NK-92 treated with Interleukin-12 subunit alpha and Interleukin-12 subunit beta, amount 100 ng/mL, for 24 hours (cell line): ENCODE data around the gene LRRK1.
A peak's percentile ranks its signal among the peaks of the same experiment; 100 is the strongest.

Experiments
- DNase-seq: peaks from one replicate; lab custom pipeline; 2025; lab: John Stamatoyannopoulos, UW

The LRRK1 gene, protein sequence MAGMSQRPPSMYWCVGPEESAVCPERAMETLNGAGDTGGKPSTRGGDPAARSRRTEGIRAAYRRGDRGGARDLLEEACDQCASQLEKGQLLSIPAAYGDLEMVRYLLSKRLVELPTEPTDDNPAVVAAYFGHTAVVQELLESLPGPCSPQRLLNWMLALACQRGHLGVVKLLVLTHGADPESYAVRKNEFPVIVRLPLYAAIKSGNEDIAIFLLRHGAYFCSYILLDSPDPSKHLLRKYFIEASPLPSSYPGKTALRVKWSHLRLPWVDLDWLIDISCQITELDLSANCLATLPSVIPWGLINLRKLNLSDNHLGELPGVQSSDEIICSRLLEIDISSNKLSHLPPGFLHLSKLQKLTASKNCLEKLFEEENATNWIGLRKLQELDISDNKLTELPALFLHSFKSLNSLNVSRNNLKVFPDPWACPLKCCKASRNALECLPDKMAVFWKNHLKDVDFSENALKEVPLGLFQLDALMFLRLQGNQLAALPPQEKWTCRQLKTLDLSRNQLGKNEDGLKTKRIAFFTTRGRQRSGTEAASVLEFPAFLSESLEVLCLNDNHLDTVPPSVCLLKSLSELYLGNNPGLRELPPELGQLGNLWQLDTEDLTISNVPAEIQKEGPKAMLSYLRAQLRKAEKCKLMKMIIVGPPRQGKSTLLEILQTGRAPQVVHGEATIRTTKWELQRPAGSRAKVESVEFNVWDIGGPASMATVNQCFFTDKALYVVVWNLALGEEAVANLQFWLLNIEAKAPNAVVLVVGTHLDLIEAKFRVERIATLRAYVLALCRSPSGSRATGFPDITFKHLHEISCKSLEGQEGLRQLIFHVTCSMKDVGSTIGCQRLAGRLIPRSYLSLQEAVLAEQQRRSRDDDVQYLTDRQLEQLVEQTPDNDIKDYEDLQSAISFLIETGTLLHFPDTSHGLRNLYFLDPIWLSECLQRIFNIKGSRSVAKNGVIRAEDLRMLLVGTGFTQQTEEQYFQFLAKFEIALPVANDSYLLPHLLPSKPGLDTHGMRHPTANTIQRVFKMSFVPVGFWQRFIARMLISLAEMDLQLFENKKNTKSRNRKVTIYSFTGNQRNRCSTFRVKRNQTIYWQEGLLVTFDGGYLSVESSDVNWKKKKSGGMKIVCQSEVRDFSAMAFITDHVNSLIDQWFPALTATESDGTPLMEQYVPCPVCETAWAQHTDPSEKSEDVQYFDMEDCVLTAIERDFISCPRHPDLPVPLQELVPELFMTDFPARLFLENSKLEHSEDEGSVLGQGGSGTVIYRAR (N-terminal part only)

DNA sequence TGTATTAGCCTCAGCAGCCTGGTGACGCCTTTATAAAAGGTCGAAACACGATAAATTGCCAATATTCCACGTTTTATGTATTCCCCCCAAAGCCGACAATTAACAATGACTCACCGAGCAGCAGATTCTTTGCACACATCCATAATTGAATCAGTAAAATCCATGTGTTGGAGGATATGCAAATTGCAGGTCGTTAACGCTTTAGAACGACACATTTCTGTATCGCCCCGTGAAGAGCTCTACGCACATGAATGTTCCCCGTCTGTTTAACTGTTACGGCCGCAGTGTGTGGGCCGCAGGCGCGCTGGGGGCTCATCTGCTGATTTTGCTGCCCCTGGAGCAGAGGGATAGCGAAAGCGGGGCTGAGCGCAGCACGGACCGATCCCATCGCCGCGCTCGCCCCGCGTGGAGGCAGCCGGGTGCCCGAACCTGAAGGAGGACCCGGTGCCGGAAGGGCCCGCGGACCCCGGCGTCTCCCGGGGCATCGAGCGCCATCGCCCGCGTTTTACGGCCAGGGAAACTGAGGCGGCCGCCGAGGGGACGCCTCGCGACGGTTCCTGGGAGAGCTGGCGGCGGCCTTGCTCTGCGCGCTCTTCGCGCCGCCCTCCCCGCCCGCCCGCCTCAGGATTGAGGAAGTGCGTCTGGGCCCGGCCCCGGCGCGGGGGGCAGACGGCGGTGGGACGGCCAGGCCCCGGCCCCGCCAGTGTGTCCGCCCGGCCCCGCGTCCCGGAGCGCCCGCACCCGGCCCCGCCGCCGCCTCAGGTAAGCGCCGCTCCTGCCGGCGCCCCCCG, at the start of gene LRRK1:
TSS of gene LRRK1 (plus strand) at position 668 of the 791 bp plus-strand sequence. CDS start 5,276 bp downstream, outside the sequence.
- DNase-seq: no peak

DNA sequence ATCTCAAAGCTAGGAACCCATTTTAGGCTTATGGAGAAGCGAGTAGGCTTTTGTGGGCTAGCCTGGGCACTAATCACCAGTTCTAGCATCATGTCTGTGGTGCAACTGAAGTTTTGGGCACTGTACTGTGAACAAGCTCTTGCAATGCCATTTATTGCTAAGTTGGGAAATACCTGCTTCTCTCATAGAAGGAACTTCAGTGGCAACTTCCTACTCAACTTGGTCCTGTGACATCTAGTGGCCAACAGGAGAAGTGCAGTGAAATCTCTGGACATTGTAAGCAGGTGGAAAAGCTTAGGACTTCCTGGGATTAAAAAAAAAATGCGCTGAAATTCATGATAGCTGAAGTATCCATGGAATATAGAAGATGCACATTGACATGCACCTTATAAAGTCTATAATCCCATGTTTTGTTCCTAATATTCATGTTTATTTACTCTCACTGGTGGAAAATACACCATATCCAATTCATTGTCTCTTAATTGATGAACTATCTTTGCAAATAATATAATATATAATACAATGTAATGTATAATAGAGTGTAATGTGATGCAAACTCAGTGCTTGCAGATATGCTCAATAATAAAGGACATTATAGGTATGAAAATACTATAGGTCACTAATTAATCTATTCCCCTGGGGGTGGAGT, 46.0 kb upstream of the LRRK1 start:
- DNase-seq: peak; percentile 33

DNA sequence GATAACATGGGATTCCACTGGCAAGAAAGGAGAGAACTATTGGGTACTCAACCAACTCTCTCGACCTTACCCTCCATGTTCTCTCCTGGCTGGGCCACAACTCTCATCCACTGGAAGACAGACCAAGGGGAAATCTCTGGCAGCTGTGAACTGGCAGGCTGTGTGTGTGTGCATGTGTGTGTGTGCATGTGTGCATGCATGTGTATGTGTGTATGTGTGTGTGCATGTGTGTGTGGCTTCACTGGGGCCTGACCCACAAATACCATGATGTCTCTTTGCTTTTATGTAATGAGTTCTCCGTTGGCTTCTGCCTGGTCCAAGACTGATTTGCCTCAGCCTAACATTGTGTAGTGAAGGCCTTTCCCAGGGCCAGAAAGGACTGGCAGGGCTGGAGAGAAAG, 43.7 kb upstream of the LRRK1 start:
- DNase-seq: no peak

DNA sequence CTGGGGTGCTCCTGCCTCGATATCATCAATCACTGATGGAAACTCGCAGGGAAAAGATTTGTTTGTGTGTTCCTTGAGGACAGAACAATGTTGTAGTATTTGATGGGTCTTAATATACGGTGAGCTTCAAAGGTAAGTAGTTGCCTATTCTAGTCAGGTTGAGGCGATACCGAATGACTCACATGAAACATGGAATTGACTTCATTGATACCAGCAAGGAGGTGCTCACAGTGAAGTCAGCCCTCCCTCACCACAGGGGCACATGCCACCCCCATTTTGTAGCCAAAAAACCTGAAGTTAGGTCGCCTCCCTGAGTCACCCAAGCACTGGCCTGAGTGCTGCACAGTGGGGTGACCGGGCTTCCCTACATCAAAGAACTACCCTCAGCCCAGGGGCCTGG, 43.2 kb upstream of the LRRK1 start:
- no peak for DNase-seq

DNA sequence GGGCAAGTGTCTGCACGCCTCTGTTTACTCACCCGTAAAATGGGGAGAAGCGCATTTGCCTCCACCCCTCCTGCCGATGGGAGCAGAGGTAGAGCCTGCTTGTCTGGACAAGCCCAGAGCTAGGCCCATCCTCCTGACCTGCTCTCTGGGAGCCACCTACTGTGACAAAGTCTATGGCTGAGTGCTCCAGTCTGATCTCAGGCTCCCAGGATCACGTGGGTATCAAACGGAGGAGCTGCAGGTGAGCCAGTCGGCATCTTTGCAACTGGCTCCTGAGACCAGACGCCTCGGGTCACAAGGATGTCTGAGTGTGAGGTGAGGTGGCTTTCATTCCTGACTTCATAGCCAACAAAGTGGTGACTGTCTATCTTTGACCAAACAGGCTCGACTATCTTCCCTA, 41.6 kb upstream of the LRRK1 start:
- DNase-seq: no peak

DNA sequence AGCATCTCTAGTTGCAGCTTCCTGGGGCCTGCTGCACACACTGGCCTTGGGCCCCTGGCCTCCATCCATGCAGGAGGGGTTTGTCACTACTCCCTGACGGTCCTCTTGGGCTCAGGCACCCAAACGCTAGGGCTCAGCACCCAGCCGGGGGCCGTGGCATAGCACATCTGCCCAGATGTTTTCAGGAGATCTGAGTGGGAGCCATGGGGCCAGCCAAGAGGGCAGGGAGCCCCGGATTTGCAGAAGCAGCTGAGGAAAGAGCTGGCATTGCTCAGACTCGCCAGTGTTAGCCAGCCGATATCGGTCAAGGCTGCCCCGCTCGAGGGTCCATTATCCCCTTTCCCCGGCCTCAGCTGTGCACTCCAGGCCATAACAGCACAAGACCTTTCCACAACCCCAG, 41.0 kb upstream of the LRRK1 start:
- no peak for DNase-seq

DNA sequence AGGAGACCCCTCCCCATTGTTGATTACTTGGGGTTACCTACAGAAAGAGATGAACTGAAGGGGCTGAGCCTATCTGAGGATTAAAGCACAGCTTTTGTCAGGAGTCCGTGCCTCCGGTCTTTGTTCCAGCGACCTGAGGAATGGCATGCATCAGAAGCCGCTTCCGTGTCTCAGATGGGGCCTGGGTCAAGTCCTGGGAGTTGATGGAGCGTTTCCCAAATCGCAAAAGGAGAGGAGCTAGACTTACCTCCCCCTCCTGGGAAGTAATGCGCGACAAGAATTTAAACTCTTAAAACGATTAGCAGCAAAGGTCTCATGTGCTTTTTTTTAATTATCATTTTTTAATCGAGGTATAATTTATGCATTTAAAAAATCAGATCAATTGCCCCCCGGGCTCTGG, 40.5 kb upstream of the LRRK1 start:
- DNase-seq: no peak

DNA sequence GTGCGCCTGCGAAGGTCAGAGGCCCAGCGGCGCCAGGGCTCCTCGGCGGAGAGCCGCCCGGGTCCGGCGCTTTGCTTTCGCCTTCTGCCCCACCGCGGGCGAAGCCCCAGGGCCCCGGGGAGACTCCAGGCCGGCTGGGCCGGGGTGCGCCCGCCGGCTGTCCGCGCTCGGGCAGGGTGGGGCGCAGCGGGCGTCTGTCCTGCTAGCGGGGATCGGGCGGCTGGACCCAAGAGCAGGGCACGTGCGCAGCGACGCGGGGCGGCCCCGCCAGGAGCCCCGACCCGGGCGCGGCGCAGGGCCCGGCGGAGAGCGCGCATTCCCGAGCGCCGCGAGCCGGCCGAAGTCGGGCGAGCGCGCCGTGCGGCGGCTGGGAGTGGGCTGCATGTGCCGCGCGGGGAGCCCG, 40.1 kb upstream of the LRRK1 start:
- no peak for DNase-seq

DNA sequence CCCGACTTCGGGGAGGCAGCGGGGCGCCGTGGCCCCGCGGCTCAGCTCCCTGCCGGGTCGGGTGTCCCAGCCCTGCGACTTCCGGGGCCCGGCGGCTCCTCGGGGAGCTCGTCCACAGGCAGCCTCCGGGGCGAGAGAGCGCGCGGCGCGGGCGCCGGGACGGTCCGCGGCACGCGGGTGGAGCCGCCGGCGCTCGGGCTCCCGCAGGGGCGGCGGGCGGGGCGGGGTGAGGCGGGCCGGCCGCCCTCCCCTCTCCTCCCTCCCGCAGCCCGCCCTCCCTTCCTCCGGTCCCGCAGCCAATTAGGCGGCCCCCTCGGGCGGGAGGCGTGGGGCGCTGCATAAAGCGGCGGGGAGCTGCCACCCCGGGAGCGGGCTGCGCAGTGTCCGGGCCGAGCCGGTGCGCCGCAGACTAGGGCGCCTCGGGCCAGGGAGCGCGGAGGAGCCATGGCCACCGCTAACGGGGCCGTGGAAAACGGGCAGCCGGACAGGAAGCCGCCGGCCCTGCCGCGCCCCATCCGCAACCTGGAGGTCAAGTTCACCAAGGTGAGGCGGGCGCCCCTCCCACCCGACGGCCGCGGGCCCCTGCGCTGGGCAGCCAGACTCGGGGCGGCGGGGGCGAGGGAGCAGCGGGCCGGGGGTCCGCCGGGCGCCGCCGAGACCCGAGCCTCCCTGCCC, 39.6 kb upstream of the LRRK1 start, which contains the start of gene ALDH1A3:
TSS of gene ALDH1A3 (plus strand) at position 368 of the 675 bp plus-strand sequence. CDS start at position 445, 77 bp downstream.
- no peak for DNase-seq

DNA sequence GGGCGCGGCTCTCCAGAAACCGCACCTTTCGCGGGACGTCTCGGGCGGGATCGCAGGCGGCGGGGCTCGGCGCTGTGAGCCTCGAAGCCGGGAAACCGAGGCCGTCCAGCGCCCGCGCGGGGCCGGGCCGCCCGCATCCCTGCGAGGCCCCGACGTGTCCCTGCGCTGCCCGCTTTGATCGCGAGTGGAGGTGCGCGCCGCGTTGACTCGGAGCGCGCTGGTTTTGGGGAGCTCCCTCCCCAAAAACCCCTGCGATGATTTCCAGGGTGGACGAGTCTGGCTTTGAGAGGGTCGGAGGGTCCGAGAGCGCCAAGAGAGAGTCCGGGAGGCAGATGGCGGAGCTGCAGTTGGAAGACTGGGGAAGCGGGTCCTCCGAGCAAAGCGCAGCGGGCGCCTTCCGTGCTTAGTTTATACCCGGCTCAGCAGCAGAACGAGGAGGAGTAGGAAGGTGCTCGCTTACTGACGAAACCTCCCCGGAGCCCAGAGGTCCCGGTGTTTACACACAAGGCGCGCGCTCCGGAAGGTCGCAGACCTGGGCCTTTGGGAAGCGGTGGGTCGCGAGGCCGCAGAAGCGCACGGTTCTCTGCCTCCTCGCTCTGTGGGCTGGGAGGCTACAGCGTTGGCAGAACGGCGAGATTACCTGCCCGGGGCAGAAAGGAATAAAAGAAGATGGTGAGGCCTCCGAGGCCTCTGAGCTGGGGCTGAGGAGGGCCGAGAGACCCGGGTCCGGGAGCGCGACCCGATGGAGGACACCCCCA, 38.8 kb upstream of the LRRK1 start:
- DNase-seq: no peak

DNA sequence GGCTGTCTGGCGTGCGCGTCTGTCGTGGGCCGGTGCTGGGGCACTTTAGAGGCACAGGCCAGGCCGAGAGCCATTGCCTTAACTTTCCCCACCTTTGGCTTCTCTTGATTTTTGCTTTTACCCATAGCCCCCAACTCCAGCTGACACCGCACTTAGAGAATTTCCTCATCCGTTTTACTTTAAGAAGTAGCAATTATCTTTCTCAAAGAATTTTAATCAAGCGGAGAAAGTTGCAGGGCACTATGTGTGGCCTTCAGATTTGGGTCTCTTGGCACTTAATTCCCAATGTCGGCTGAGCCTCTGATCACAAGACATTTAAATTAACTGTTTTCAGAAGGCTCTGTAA, 38.3 kb upstream of the LRRK1 start:
- no peak for DNase-seq

DNA sequence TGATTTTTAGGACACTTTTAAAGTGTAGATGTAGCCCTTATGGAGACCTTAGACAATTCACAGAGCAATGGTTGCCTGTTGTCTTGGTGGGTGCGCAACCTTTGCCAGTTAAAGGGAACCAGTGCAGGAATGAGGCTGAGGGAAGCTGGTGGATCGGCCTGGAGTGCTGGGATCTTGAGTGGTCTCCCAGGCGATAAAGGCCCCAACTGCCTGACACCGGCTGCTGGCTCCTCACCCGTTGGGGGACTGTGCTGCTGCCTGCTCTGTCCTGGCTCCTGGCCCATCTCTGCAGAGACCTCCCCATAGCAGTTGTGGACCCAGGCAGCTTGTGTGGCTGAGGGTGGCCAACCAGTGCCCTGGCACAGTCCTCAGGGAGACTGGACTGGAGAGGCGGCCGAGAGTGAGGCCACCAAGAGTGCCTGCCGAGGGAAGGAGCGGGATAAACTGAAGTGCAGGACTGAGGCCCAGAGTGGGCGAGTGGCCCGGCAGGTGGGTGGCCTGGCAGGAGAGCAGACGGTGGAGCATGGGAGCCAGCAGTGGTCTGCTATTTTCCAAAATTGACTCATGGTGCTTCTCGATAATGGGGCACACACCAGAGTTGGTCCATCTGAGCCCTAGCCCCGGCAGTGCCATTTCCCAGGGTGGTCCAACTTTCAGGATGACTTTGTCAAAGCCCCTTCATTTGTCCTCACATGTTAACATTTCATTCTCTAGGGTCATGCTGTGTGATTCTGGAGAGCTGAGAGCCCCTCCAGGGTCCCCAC, 37.4 kb upstream of the LRRK1 start:
- DNase-seq: no peak

DNA sequence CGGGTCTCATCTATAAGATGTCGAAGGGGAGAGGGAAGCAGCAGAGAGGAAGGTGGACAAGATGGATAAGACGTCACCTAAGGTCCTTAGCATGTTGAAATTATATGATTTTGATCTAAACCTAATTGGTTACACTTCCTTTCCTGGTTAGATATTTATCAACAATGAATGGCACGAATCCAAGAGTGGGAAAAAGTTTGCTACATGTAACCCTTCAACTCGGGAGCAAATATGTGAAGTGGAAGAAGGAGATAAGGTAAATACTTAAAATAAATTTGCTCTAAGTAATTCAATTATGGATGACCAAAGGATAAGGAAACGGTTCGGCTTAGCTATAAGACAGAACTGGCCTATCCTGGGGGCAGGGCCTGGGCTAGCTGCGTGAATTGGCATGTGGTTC, 34.0 kb upstream of the LRRK1 start:
- no peak for DNase-seq

DNA sequence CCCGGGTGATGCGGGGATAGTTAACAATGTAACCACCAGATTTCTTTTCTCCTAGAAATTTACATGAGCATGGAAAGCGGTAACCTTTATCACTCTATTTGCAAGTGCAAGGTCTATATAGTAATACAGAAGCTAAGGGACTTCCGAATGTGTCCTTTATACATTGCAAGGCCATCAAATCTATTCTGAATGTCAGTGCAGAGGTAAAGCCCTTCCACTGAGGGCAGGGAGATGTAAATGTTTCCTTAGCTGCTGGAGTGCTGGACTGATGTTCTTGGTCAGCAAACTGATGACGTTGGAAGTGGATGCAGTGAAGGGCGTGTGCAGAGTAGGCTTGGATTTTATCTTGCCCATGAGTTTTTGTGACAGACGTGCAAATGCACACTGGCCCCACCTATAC, 33.3 kb upstream of the LRRK1 start:
- DNase-seq: no peak

DNA sequence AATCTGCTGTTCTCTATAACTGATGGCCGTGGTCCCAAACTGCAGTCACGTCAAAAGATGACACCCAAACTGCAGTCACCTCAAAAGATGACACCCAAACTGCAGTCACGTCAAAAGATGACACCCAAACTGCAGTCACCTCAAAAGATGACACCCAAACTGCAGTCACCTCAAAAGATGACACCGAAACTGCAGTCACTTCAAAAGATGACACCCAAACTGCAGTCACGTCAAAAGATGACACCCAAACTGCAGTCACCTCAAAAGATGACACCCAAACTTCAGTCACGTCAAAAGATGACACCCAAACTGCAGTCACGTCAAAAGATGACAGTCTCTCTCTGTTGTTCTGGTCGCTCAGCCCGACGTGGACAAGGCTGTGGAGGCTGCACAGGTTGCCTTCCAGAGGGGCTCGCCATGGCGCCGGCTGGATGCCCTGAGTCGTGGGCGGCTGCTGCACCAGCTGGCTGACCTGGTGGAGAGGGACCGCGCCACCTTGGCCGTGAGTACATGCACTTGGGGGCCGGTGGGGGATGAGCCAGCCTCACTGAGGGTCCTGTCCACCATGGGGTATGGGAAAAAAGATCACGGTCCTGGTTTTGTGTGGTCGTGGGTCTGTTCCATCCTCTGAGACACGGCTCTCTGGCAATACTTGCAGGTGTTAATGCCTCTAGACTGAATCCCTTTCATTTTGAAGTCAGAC, 31.8 kb upstream of the LRRK1 start:
- DNase-seq: no peak

DNA sequence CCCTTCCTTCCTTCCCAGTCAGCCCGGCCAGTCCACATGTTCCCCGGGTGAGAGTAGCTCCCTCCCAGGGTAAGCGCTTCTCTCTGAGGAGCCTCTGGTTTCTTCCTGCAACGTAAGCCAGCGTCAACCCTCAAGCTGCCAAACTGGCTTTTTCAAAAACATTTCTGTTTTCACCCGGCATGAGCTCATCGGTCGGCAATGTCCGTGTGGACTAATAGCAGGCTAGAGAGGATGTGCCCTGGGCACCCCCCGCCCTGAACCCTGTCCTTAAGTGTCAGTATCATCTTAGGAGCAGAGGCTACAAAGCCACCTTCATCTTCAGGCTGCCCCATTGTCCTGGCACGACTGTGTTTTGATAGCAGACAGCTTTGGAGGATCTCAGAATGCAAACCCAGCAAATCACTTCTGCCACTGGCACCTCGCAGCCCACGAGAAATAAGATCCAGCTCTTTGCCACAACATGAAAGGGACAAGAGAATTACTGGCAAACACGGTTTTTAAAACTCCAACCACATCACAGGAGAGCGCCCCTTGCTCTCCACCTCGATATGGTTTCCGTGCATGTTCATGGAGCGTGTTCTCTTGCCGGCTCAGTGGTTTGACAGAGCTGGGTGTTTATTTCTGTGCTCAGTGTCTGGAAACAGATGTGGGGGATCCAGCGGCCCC, 29.6 kb upstream of the LRRK1 start:
- no peak for DNase-seq

DNA sequence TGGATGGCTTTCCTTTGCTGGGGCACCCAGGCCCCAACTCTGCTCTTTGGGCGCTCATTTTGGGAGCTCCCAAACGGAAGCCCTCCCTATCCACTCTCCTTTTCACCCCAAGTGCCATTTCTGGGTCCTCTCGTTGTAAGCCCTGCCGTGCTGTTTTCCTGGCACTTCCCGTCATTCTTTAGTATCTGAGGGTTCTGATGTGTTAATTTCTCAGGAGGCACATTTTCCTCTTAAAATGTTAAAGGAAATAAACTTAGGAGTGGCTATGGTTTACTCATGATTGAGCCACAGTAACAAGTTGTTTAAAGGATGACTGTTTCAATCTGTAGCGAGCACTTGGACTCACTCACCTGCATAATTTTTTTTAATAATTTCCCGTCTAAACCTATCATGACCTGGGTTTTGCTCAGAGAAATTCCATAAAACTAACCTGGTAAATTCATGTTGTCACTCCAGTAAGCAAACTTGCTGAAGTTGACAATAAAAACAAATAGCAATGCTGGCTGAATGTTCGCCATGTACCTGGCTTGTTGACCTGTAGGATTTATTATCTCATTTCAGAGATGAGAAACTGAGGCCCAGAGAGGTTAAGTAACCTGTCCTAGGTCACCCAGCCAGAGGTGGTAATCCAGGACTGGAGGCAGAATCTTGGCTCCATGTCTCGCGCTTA, 29.0 kb upstream of the LRRK1 start:
- no peak for DNase-seq
